GM12874 (cell line): ENCODE results near the gene TBX2.

Experiments used
- CTCF ChIP-seq: IDR thresholded peaks from 2 replicates; pipeline ENCODE4 v1.5.1; 2011; ENCODE audit warnings: low read depth, mild to moderate bottlenecking, control low read depth, low read length, moderate library complexity; ENCODE audit not compliant: insufficient read depth

TBX2 gene

GRCh38 chr17:61436273-61436672 lies 36.6 kb downstream of the TBX2 start:
- TF ChIP-seq CTCF, result no peak

GRCh38 chr17:61436995-61437704 lies 37.5 kb downstream of the TBX2 start:
- no peak for TF ChIP-seq CTCF

GRCh38 chr17:61440697-61441096 lies 41.1 kb downstream of the TBX2 start:
- no peak for TF ChIP-seq CTCF

GRCh38 chr17:61442136-61442775 lies 42.6 kb downstream of the TBX2 start:
- TF ChIP-seq CTCF, result no peak

GRCh38 chr17:61442878-61443474 lies 43.3 kb downstream of the TBX2 start:
- TF ChIP-seq CTCF, result no peak

GRCh38 chr17:61443475-61443882 lies 43.8 kb downstream of the TBX2 start:
- no peak for TF ChIP-seq CTCF

- no peak for TF ChIP-seq CTCF
Observed at GRCh38 chr17:61444075-61444474, 44.4 kb downstream of the TBX2 start.
